Activated CD4-positive, alpha-beta T cell treated with anti-CD3 and anti-CD28 coated beads, Interleukin-2, amount 10 ng/mL, durations not matched to agents 24 days and 14 days (primary cell): ENCODE results near the gene KRTCAP3. TPM values are rescaled to one million over a fixed set of nuclear protein-coding genes. Genes with fewer than 3 reads are reported as not detected.

ENCODE experiments used
- DNase-seq: peaks from one replicate; pipeline ENCODE4 v3.0.0; 2022
- H3K27ac Mint-ChIP-seq: one replicate; pipeline ENCODE4 v1.8.0; 2022; ENCODE audit warnings: mild to moderate bottlenecking, mixed read lengths
- H3K27me3 Mint-ChIP-seq: one replicate; pipeline ENCODE4 v1.8.0; 2022; ENCODE audit warnings: mixed read lengths
- H3K36me3 Mint-ChIP-seq: one replicate; pipeline ENCODE4 v1.8.0; 2022; ENCODE audit warnings: low read depth, mild to moderate bottlenecking, mixed read lengths
- H3K4me1 Mint-ChIP-seq: one replicate; pipeline ENCODE4 v1.8.0; 2021; ENCODE audit warnings: mixed read lengths
- H3K4me3 Mint-ChIP-seq: one replicate; pipeline ENCODE4 v1.8.0; 2022; ENCODE audit warnings: mild to moderate bottlenecking, moderate library complexity, mixed read lengths
- H3K9me3 Mint-ChIP-seq: one replicate; pipeline ENCODE4 v1.8.0; 2021; ENCODE audit warnings: mixed read lengths
- intact Hi-C: fragments of 100-400 bp; cut with micrococcal nuclease; formaldehyde crosslinking; loops from one replicate; pipeline ENCODE4 v1.15.1; 2023
- total RNA-seq: library from RNA; stranded (reverse); gene quantifications from 2 replicates; pipeline ENCODE4 v1.2.3, GENCODE V29; 2022

The KRTCAP3 gene
- total RNA-seq = 4.6 and 5.2 TPM in 2 replicates

- DNase-seq = peak; percentile 74
- Mint-ChIP-seq H3K9me3 (no peaks in the 10 kb centered on the region), H3K27ac (peak within 1 kb of the TSS; percentile 60), H3K27me3 (no peaks in the 10 kb centered on the region), H3K4me1 (peaks cover 7% of the 10 kb centered on the region), H3K4me3 (no peak within 1 kb of the TSS), H3K36me3 (peaks cover 44% of the 10 kb centered on the region)
- intact Hi-C loops = no loop called here
These were observed at the start of gene KRTCAP3 for GRCh38 chr2:27441958-27442919. Gene KRTCAP3, plus strand, starts transcription at chr2:27442381. Its CDS starts 32 bp downstream, at chr2:27442413.

DNA sequence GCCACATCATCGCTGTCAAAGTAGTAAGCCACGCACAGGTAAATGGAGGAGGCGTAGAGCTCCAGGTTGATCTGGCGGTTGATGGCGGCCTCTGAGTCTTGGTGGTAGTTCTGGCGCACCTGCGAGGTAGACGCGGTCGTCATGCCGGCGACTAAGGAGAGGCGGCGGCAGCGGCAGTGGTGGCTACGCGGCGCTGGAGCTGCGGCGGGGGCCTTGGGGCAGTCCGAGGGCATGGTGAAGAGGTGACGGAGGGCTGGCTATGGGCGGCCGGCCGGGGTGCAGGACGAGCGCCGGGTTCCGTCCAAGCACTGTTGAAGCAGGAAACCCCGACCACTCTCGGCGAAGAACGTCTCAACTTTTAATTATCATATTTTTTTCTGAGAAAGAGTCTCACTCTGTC lies 49.0 kb upstream of the KRTCAP3 start:
- intact Hi-C loops = no loop called here
- Mint-ChIP-seq H3K36me3 (peaks cover 21% of the 10 kb centered on the region), H3K4me1 (peaks cover 23% of the 10 kb centered on the region), H3K4me3 (no peak overlapping the region), H3K27me3 (no peaks in the 10 kb centered on the region), H3K9me3 (no peaks in the 10 kb centered on the region), H3K27ac (no peak overlapping the region)
- DNase-seq = no peak

DNA sequence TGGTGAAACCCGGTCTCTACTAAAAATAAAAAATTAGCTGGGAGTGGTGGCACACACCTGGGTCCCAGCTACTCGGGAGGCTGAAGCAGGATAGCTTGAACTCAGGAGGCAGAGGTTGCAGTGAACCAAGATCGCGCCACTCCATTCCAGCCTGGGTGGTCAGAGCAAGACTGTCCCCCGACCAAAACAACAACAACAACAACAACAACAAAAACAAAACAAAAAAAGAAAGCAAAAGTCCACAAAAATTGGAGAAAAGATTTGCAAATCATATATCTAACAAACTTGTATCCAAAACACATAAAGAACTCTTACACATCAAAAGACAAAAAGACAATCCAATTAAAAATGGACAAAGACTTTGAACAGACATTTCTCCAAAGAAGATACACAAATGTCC lies 43.2 kb upstream of the KRTCAP3 start:
- Mint-ChIP-seq H3K27ac (no peak overlapping the region), H3K4me1 (peaks cover 23% of the 10 kb centered on the region), H3K27me3 (no peaks in the 10 kb centered on the region), H3K9me3 (no peaks in the 10 kb centered on the region), H3K36me3 (peaks cover 23% of the 10 kb centered on the region), H3K4me3 (no peak overlapping the region)
- intact Hi-C loops = no loop called here
- no peak for DNase-seq

DNA sequence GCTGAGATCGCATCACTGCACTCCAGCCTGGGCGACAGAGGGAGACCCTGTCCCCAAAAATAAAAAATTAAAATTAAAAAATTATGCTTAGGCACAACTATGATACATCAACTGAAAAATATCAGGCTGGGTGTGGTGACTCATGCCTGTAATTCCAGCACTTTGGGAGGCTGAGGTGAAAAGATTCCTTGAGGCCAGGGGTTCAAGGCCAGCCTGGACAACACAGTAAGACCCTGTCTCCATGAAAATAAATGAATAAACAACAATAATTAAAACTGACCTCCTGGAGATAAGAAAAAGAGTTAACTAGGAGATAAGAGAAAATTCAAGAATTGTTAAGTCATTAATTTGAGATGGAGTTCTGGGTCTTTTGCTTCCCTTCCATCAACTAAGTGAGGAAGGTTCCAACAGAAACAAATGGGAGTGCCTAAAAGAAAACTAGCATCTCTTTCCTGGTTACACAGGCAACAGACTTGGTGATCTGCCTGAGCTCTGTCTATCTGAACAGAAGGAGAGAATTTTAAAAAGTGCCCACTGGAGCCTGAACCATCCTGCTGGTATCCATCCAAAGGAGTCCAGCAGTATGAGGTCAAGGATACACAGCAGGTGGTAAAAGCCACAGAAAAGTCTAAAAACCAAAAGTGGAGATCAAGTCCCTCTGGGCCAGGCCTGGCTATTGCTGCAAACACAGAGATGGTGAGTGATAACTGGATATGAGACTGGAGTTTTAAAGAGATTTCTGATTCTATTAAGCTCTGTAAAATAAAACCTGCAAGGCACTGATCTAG lies 41.6 kb upstream of the KRTCAP3 start:
- H3K27ac Mint-ChIP-seq = peak overlapping the region; percentile 56
- no peaks in the 10 kb centered on the region for H3K27me3 Mint-ChIP-seq
- no peak for DNase-seq
- H3K4me3 Mint-ChIP-seq = peak overlapping the region; percentile 2
- intact Hi-C loops = loop anchor here (10.0 kb wide), 1 partner anchor 264 kb away; the partner anchor contains the start of genes SLC4A1AP and SUPT7L
- H3K36me3 Mint-ChIP-seq = peaks cover 29% of the 10 kb centered on the region
- peaks cover 25% of the 10 kb centered on the region for H3K4me1 Mint-ChIP-seq
- H3K9me3 Mint-ChIP-seq = no peaks in the 10 kb centered on the region

- H3K36me3 Mint-ChIP-seq = peaks cover 33% of the 10 kb centered on the region
- peaks cover 3% of the 10 kb centered on the region for H3K9me3 Mint-ChIP-seq
- intact Hi-C loops = loop anchor here (2.0 to 10.0 kb wide), 4 partner anchors 27 to 257 kb away; partner anchors contain the start of genes IFT172, SLC4A1AP, SUPT7L and ZNF512
- peaks cover 35% of the 10 kb centered on the region for H3K4me1 Mint-ChIP-seq
- H3K4me3 Mint-ChIP-seq = peak overlapping the region; percentile 98
- no peak for DNase-seq
- peak overlapping the region; percentile 86 for H3K27ac Mint-ChIP-seq
- peaks cover 5% of the 10 kb centered on the region for H3K27me3 Mint-ChIP-seq
These were observed 34.2 kb upstream of the KRTCAP3 start for GRCh38 chr2:27407798-27408491.

DNA sequence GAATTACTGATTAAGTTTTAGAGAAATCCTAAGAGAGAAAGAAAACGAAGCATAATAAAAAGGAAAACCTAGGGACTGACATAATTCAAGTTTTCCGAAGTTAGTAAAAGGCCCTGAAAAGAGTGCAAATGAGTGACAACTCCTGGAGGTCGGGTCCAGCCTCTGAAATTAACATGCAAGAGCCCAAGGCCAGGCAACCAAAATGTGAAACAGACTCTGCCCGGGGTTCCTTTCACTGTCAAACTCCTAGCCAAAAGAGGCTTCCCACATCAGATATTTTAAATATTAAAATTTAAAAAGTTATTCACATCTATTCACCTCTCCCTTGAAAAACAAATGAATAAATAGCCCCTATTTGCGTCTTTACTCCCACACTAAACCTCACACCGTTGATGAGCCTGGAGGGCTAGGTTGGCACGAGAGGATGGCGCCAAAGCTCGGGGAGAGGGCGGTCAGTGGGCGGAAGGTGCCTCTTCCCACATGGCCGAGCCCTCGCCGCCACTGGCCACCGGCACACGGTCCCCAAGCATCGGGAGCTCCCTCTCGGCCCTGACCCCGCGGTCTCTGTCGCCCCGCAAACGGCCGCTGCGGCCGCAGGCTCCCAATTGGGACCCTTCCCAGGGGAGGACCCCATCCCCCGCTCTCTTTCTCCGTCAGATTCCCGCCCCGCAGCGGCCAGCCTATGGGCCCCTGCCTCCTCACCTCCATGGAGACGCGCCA lies 33.4 kb upstream of the KRTCAP3 start:
- DNase-seq = peak; percentile 71
- Mint-ChIP-seq H3K4me3 (peak overlapping the region; percentile 98), H3K9me3 (peaks cover 3% of the 10 kb centered on the region), H3K36me3 (peaks cover 29% of the 10 kb centered on the region), H3K27ac (peak overlapping the region; percentile 86), H3K4me1 (peaks cover 32% of the 10 kb centered on the region), H3K27me3 (peaks cover 5% of the 10 kb centered on the region)
- intact Hi-C loops = loop anchor here (1.0 to 10.0 kb wide), 7 partner anchors 20 to 256 kb away; partner anchors contain the start of genes EIF2B4, GTF3C2, IFT172 and NRBP1

GRCh38 chr2:27409321-27410073 lies 32.7 kb upstream of the KRTCAP3 start, which contains the start of gene PPM1G:
Gene PPM1G, minus strand, starts transcription at chr2:27409591. Its CDS starts 169 bp downstream, at chr2:27409422.
- peaks cover 5% of the 10 kb centered on the region for H3K27me3 Mint-ChIP-seq
- peak; percentile 99 for DNase-seq
- intact Hi-C loops = loop anchor here (1.0 to 10.0 kb wide), 7 partner anchors 19 to 255 kb away; partner anchors contain the start of genes EIF2B4, GTF3C2, IFT172 and NRBP1

DNA sequence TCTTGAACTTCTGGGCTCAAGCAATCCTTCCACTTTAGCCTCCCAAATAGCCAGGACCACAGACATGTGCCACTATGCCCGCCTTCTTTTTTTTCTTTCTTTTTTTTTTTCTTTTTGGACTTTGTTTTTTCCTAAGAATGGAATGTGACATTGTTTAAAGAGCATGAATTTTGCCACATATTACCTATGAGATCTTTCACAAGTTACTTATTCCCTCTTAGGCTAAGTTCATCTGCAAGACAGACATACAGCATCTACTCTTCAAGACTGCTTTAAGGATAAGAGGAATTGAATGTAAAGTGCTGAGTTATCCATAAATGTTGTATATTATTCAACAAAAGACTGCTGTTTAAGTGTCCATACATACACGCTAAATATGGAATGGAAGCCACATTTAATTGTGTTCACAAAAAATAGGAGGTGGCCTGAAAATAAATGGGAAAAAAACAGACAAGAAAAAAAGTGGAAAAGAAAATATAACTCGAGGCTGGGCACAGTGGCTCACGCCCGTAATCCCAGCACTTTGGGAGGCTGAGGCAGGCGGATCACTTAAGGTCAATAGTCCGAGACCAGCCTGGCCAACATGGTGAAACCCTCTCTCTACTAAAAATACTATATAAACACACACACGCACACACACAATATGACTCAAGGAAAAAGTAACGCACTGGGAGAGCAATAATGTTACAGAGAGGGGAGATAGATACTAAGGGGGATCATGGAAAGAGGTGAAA lies 29.6 kb upstream of the KRTCAP3 start:
- Mint-ChIP-seq H3K27ac (no peak overlapping the region), H3K4me3 (no peak overlapping the region), H3K27me3 (peaks cover 8% of the 10 kb centered on the region), H3K36me3 (peaks cover 6% of the 10 kb centered on the region), H3K9me3 (peaks cover 3% of the 10 kb centered on the region), H3K4me1 (peaks cover 17% of the 10 kb centered on the region)
- intact Hi-C loops = no loop called here
- no peak for DNase-seq

More at GRCh38 chr2:27409321-27410073, 32.7 kb upstream of the KRTCAP3 start, which contains the start of gene PPM1G:
- Mint-ChIP-seq H3K36me3 (peaks cover 26% of the 10 kb centered on the region), H3K27ac (peak within 1 kb of the TSS; percentile 89), H3K9me3 (peaks cover 3% of the 10 kb centered on the region), H3K4me1 (peaks cover 30% of the 10 kb centered on the region), H3K4me3 (peak within 1 kb of the TSS; percentile 98)

- intact Hi-C loops = no loop called here
- Mint-ChIP-seq H3K36me3 (no peaks in the 10 kb centered on the region), H3K4me3 (no peak overlapping the region), H3K9me3 (peaks cover 3% of the 10 kb centered on the region), H3K4me1 (peaks cover 4% of the 10 kb centered on the region), H3K27ac (no peak overlapping the region), H3K27me3 (peaks cover 8% of the 10 kb centered on the region)
- no peak for DNase-seq
These were observed 26.0 kb upstream of the KRTCAP3 start for GRCh38 chr2:27416151-27416550.

DNA sequence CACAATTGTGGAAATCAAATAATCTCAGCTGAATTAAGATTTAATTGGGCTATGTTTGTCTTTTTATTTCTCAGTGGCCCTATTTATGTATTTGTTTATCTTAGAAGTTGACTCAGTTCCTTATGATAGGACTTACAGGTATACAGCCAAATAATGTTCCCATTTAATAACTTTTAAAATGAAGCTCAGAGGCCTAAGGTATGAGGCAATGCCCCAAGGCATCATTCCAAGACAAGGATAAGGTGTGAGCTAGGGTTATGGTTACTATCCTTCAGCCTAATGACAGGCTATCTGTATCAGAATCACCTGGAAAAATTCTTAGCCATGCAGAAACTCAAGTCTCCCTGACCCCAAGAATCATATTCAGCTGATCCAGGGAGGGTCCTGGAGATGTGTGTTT lies 21.2 kb upstream of the KRTCAP3 start:
- Mint-ChIP-seq H3K36me3 (no peaks in the 10 kb centered on the region), H3K4me3 (no peak overlapping the region), H3K4me1 (no peaks in the 10 kb centered on the region), H3K27me3 (peaks cover 7% of the 10 kb centered on the region), H3K9me3 (no peaks in the 10 kb centered on the region), H3K27ac (no peak overlapping the region)
- DNase-seq = no peak
- intact Hi-C loops = no loop called here

- DNase-seq = no peak
- H3K27ac Mint-ChIP-seq = no peak overlapping the region
- H3K4me1 Mint-ChIP-seq = no peaks in the 10 kb centered on the region
- peaks cover 7% of the 10 kb centered on the region for H3K27me3 Mint-ChIP-seq
- H3K4me3 Mint-ChIP-seq = no peak overlapping the region
- no peaks in the 10 kb centered on the region for H3K9me3 Mint-ChIP-seq
- no peaks in the 10 kb centered on the region for H3K36me3 Mint-ChIP-seq
- intact Hi-C loops = no loop called here
These were observed 20.4 kb upstream of the KRTCAP3 start for GRCh38 chr2:27421660-27422250.
